Activated naive CD4-positive, alpha-beta T cell treated with anti-CD3 and anti-CD28 coated beads, Interleukin-2, amount 50 U/mL, for 24 hours (primary cell): ENCODE results near the gene BAHD1.

Experiments used
- H3K27ac Mint-ChIP-seq: one replicate; pipeline ENCODE4 v1.8.0; 2021; ENCODE audit warnings: mild to moderate bottlenecking, mixed read lengths
- H3K27me3 Mint-ChIP-seq: one replicate; pipeline ENCODE4 v1.8.0; 2021; ENCODE audit warnings: mixed read lengths
- H3K36me3 Mint-ChIP-seq: one replicate; pipeline ENCODE4 v1.8.0; 2021; ENCODE audit warnings: mixed read lengths
- H3K4me1 Mint-ChIP-seq: one replicate; pipeline ENCODE4 v1.8.0; 2021; ENCODE audit warnings: mixed read lengths
- H3K4me3 Mint-ChIP-seq: one replicate; pipeline ENCODE4 v1.8.0; 2021; ENCODE audit warnings: mild to moderate bottlenecking, mixed read lengths
- H3K9me3 Mint-ChIP-seq: one replicate; pipeline ENCODE4 v1.8.0; 2021; ENCODE audit warnings: mixed read lengths

The BAHD1 gene

GRCh38 chr15:40416056-40416455, 24.7 kb upstream of the BAHD1 start:
- Mint-ChIP-seq H3K36me3 (peaks cover 8% of the 10 kb centered on the region), H3K27ac (no peak overlapping the region), H3K4me1 (no peaks in the 10 kb centered on the region), H3K9me3 (no peaks in the 10 kb centered on the region), H3K27me3 (no peaks in the 10 kb centered on the region), H3K4me3 (no peak overlapping the region)

GRCh38 chr15:40418126-40418525, 22.6 kb upstream of the BAHD1 start:
- no peaks in the 10 kb centered on the region for H3K4me1 Mint-ChIP-seq
- H3K4me3 Mint-ChIP-seq = no peak overlapping the region
- H3K9me3 Mint-ChIP-seq = no peaks in the 10 kb centered on the region
- no peaks in the 10 kb centered on the region for H3K27me3 Mint-ChIP-seq
- no peak overlapping the region for H3K27ac Mint-ChIP-seq
- peaks cover 2% of the 10 kb centered on the region for H3K36me3 Mint-ChIP-seq

- no peaks in the 10 kb centered on the region for H3K9me3 Mint-ChIP-seq
- no peak overlapping the region for H3K27ac Mint-ChIP-seq
- H3K4me3 Mint-ChIP-seq = no peak overlapping the region
- H3K4me1 Mint-ChIP-seq = no peaks in the 10 kb centered on the region
- H3K36me3 Mint-ChIP-seq = peaks cover 2% of the 10 kb centered on the region
- H3K27me3 Mint-ChIP-seq = no peaks in the 10 kb centered on the region
Measured at GRCh38 chr15:40420071-40420713, 20.6 kb upstream of the BAHD1 start.

GRCh38 chr15:40420793-40421192, 20.0 kb upstream of the BAHD1 start:
- Mint-ChIP-seq H3K36me3 (no peaks in the 10 kb centered on the region), H3K4me1 (no peaks in the 10 kb centered on the region), H3K27ac (no peak overlapping the region), H3K9me3 (no peaks in the 10 kb centered on the region), H3K4me3 (no peak overlapping the region), H3K27me3 (no peaks in the 10 kb centered on the region)

GRCh38 chr15:40421246-40422157, 19.3 kb upstream of the BAHD1 start:
- no peaks in the 10 kb centered on the region for H3K36me3 Mint-ChIP-seq
- no peaks in the 10 kb centered on the region for H3K4me1 Mint-ChIP-seq
- no peaks in the 10 kb centered on the region for H3K9me3 Mint-ChIP-seq
- no peaks in the 10 kb centered on the region for H3K27me3 Mint-ChIP-seq
- no peak overlapping the region for H3K27ac Mint-ChIP-seq
- H3K4me3 Mint-ChIP-seq = no peak overlapping the region

- H3K9me3 Mint-ChIP-seq = no peaks in the 10 kb centered on the region
- no peaks in the 10 kb centered on the region for H3K27me3 Mint-ChIP-seq
- no peak overlapping the region for H3K4me3 Mint-ChIP-seq
- no peak overlapping the region for H3K27ac Mint-ChIP-seq
- no peaks in the 10 kb centered on the region for H3K4me1 Mint-ChIP-seq
- peaks cover 2% of the 10 kb centered on the region for H3K36me3 Mint-ChIP-seq
Measured at GRCh38 chr15:40424483-40425115, 16.2 kb upstream of the BAHD1 start.

- no peak overlapping the region for H3K4me3 Mint-ChIP-seq
- no peaks in the 10 kb centered on the region for H3K9me3 Mint-ChIP-seq
- no peaks in the 10 kb centered on the region for H3K27me3 Mint-ChIP-seq
- H3K36me3 Mint-ChIP-seq = peaks cover 2% of the 10 kb centered on the region
- H3K4me1 Mint-ChIP-seq = no peaks in the 10 kb centered on the region
- no peak overlapping the region for H3K27ac Mint-ChIP-seq
Measured at GRCh38 chr15:40425681-40426080, 15.1 kb upstream of the BAHD1 start.

GRCh38 chr15:40427188-40427587, 13.6 kb upstream of the BAHD1 start:
- Mint-ChIP-seq H3K4me1 (no peaks in the 10 kb centered on the region), H3K27me3 (no peaks in the 10 kb centered on the region), H3K4me3 (no peak overlapping the region), H3K36me3 (peaks cover 2% of the 10 kb centered on the region), H3K27ac (no peak overlapping the region), H3K9me3 (no peaks in the 10 kb centered on the region)

GRCh38 chr15:40428185-40428584, 12.6 kb upstream of the BAHD1 start:
- H3K36me3 Mint-ChIP-seq = peaks cover 2% of the 10 kb centered on the region
- no peaks in the 10 kb centered on the region for H3K9me3 Mint-ChIP-seq
- no peak overlapping the region for H3K27ac Mint-ChIP-seq
- H3K4me3 Mint-ChIP-seq = no peak overlapping the region
- H3K27me3 Mint-ChIP-seq = no peaks in the 10 kb centered on the region
- no peaks in the 10 kb centered on the region for H3K4me1 Mint-ChIP-seq

- H3K27ac Mint-ChIP-seq = no peak overlapping the region
- H3K36me3 Mint-ChIP-seq = peaks cover 2% of the 10 kb centered on the region
- H3K27me3 Mint-ChIP-seq = no peaks in the 10 kb centered on the region
- no peak overlapping the region for H3K4me3 Mint-ChIP-seq
- no peaks in the 10 kb centered on the region for H3K9me3 Mint-ChIP-seq
- H3K4me1 Mint-ChIP-seq = no peaks in the 10 kb centered on the region
Measured at GRCh38 chr15:40429068-40429710, 11.6 kb upstream of the BAHD1 start.

GRCh38 chr15:40430271-40430805, 10.4 kb upstream of the BAHD1 start:
- Mint-ChIP-seq H3K27me3 (no peaks in the 10 kb centered on the region), H3K9me3 (no peaks in the 10 kb centered on the region), H3K27ac (no peak overlapping the region), H3K36me3 (peaks cover 2% of the 10 kb centered on the region), H3K4me3 (no peak overlapping the region), H3K4me1 (no peaks in the 10 kb centered on the region)

GRCh38 chr15:40435023-40435709, 5.6 kb upstream of the BAHD1 start:
- peak overlapping the region; percentile 55 for H3K27ac Mint-ChIP-seq
- H3K27me3 Mint-ChIP-seq = peaks cover 10% of the 10 kb centered on the region
- peak overlapping the region; percentile 75 for H3K4me3 Mint-ChIP-seq
- no peaks in the 10 kb centered on the region for H3K36me3 Mint-ChIP-seq
- no peaks in the 10 kb centered on the region for H3K9me3 Mint-ChIP-seq
- peaks cover 31% of the 10 kb centered on the region for H3K4me1 Mint-ChIP-seq

GRCh38 chr15:40435710-40436089, 5.1 kb upstream of the BAHD1 start:
- H3K27me3 Mint-ChIP-seq = peaks cover 10% of the 10 kb centered on the region
- H3K4me3 Mint-ChIP-seq = peak overlapping the region; percentile 75
- peaks cover 32% of the 10 kb centered on the region for H3K4me1 Mint-ChIP-seq
- peak overlapping the region; percentile 55 for H3K27ac Mint-ChIP-seq
- H3K9me3 Mint-ChIP-seq = no peaks in the 10 kb centered on the region
- no peaks in the 10 kb centered on the region for H3K36me3 Mint-ChIP-seq

GRCh38 chr15:40436116-40436891, 4.4 kb upstream of the BAHD1 start:
- Mint-ChIP-seq H3K4me3 (peak overlapping the region; percentile 68), H3K36me3 (no peaks in the 10 kb centered on the region), H3K4me1 (peaks cover 32% of the 10 kb centered on the region), H3K27me3 (peaks cover 10% of the 10 kb centered on the region), H3K9me3 (no peaks in the 10 kb centered on the region), H3K27ac (no peak overlapping the region)
